ENCODE data around the gene MAML3.

Gene MAML3

GRCh38 chr4:140056015-140056414, 98.0 kb downstream of the MAML3 start:
- no peaks in the 10 kb centered on the region for H3K79me2 ChIP-seq (ENCODE audit: insufficient read depth, low read length)

GRCh38 chr4:140054861-140055260, 99.1 kb downstream of the MAML3 start:
- Histone ChIP-seq H4K20me1 (ENCODE audit: insufficient read depth, low read length) (no peaks in the 10 kb centered on the region), H3K9me3 (ENCODE audit: low read length) (no peaks in the 10 kb centered on the region), H3K4me3 (ENCODE audit: low read depth, low read length, poor library complexity, severe bottlenecking) (no peak overlapping the region), H3K4me1 (ENCODE audit: insufficient read depth, low read length, severe bottlenecking) (peaks cover 20% of the 10 kb centered on the region), H3K36me3 (ENCODE audit: insufficient read depth, low read length) (no peaks in the 10 kb centered on the region), H3K9ac (ENCODE audit: low read length) (no peak overlapping the region), H3K4me2 (ENCODE audit: low read length) (no peak overlapping the region), H3K79me2 (ENCODE audit: insufficient read depth, low read length) (no peaks in the 10 kb centered on the region), H3K27ac (ENCODE audit: low read depth, low read length, poor library complexity, severe bottlenecking) (no peak overlapping the region), H3F3A (ENCODE audit: insufficient read depth, low read length) (no peaks in the 10 kb centered on the region), H3K9me2 (ENCODE audit: low read depth, low read length) (no peaks in the 10 kb centered on the region), H3K27me3 (ENCODE audit: insufficient read depth, low read length) (no peaks in the 10 kb centered on the region), H2AFZ (ENCODE audit: low read length) (no peak overlapping the region)
- TF ChIP-seq CTCF (IDR thresholded peaks at IDR 0.05; ENCODE audit: low read length), result no peak
- no peak for TF ChIP-seq EZH2 (IDR thresholded peaks at IDR 0.05; ENCODE audit: borderline replicate concordance, low read length)

More at GRCh38 chr4:140056015-140056414, 98.0 kb downstream of the MAML3 start:
- Histone ChIP-seq H3K4me1 (ENCODE audit: insufficient read depth, low read length, severe bottlenecking) (peaks cover 20% of the 10 kb centered on the region), H3K9ac (ENCODE audit: low read length) (no peak overlapping the region), H3K36me3 (ENCODE audit: insufficient read depth, low read length) (no peaks in the 10 kb centered on the region), H3K27ac (ENCODE audit: low read depth, low read length, poor library complexity, severe bottlenecking) (no peak overlapping the region), H3F3A (ENCODE audit: insufficient read depth, low read length) (no peaks in the 10 kb centered on the region), H3K27me3 (ENCODE audit: insufficient read depth, low read length) (no peaks in the 10 kb centered on the region), H3K4me3 (ENCODE audit: low read depth, low read length, poor library complexity, severe bottlenecking) (no peak overlapping the region), H3K9me2 (ENCODE audit: low read depth, low read length) (no peaks in the 10 kb centered on the region), H4K20me1 (ENCODE audit: insufficient read depth, low read length) (no peaks in the 10 kb centered on the region), H3K9me3 (ENCODE audit: low read length) (no peaks in the 10 kb centered on the region), H3K4me2 (ENCODE audit: low read length) (no peak overlapping the region), H2AFZ (ENCODE audit: low read length) (no peak overlapping the region)
- no peak for TF ChIP-seq EZH2 (IDR thresholded peaks at IDR 0.05; ENCODE audit: borderline replicate concordance, low read length)
- TF ChIP-seq CTCF (IDR thresholded peaks at IDR 0.05; ENCODE audit: low read length), result no peak

GRCh38 chr4:140053185-140053584, 100.8 kb downstream of the MAML3 start:
- Histone ChIP-seq H3K27ac (ENCODE audit: low read depth, low read length, poor library complexity, severe bottlenecking) (no peak overlapping the region), H3K4me2 (ENCODE audit: low read length) (no peak overlapping the region), H3K4me3 (ENCODE audit: low read depth, low read length, poor library complexity, severe bottlenecking) (no peak overlapping the region), H3K79me2 (ENCODE audit: insufficient read depth, low read length) (no peaks in the 10 kb centered on the region), H3K9me3 (ENCODE audit: low read length) (no peaks in the 10 kb centered on the region), H3K36me3 (ENCODE audit: insufficient read depth, low read length) (no peaks in the 10 kb centered on the region), H3K9me2 (ENCODE audit: low read depth, low read length) (no peaks in the 10 kb centered on the region), H3K27me3 (ENCODE audit: insufficient read depth, low read length) (no peaks in the 10 kb centered on the region), H3F3A (ENCODE audit: insufficient read depth, low read length) (no peaks in the 10 kb centered on the region), H3K4me1 (ENCODE audit: insufficient read depth, low read length, severe bottlenecking) (peaks cover 29% of the 10 kb centered on the region), H4K20me1 (ENCODE audit: insufficient read depth, low read length) (no peaks in the 10 kb centered on the region), H2AFZ (ENCODE audit: low read length) (no peak overlapping the region), H3K9ac (ENCODE audit: low read length) (no peak overlapping the region)
- TF ChIP-seq EZH2 (IDR thresholded peaks at IDR 0.05; ENCODE audit: borderline replicate concordance, low read length), result no peak
- TF ChIP-seq CTCF (IDR thresholded peaks at IDR 0.05; ENCODE audit: low read length), result no peak
